Kidney (tissue), 14 donors: ENCODE measurements around the gene CREG2. TPM values are rescaled to one million over a fixed set of nuclear protein-coding genes. Genes with fewer than 3 reads are reported as not detected.

Experiments used
- DNase-seq, 5 donors: peaks; one replicate each; pipeline ENCODE4 v3.0.0-alpha.2; 2013 to 2020
- FAIRE-seq: peaks from 2 replicates; lab custom pipeline; 2012; peaks lifted over from hg19 to GRCh38; lab: Jason Lieb, UNC
- H3K27ac ChIP-seq, 2 donors: one replicate each; pipeline ENCODE4 v1.7.0; 2013; ENCODE audit warnings: low read depth in 2 of 2, low read length in 2 of 2, inconsistent platforms in 1 of 2
- H3K27me3 ChIP-seq: one replicate; pipeline ENCODE4 v1.7.1; 2013; ENCODE audit warnings: low read length, inconsistent platforms; ENCODE audit not compliant: control insufficient read depth, insufficient read depth
- H3K36me3 ChIP-seq, 3 donors: one replicate each; pipeline versions ENCODE4 v1.7.0 to v1.7.1; 2013; ENCODE audit warnings: low read length in 3 of 3, control low read depth in 1 of 3, inconsistent platforms in 1 of 3; ENCODE audit not compliant: insufficient read depth in 3 of 3, control insufficient read depth in 2 of 3
- H3K4me1 ChIP-seq, 3 donors: one replicate each; pipeline versions ENCODE4 v1.7.0 to v1.7.1; 2013; ENCODE audit warnings: low read length in 3 of 3, inconsistent platforms in 1 of 3, low read depth in 1 of 3; ENCODE audit not compliant: control insufficient read depth in 2 of 3, insufficient read depth in 2 of 3
- H3K4me3 ChIP-seq, 3 donors: one replicate each; pipeline versions ENCODE4 v1.7.0 to v1.8.1; 2013; ENCODE audit warnings: low read length in 3 of 3, control low read depth in 1 of 3, inconsistent platforms in 1 of 3
- H3K9ac ChIP-seq, 3 donors: one replicate each; pipeline versions ENCODE4 v1.7.0 to v1.7.1; 2013; ENCODE audit warnings: low read length in 3 of 3, control low read depth in 1 of 3, inconsistent platforms in 1 of 3
- H3K9me3 ChIP-seq, 3 donors: one replicate each; pipeline versions ENCODE4 v1.7.0 to v1.7.1; 2013; ENCODE audit warnings: low read length in 3 of 3, control low read depth in 1 of 3, inconsistent platforms in 1 of 3; ENCODE audit not compliant: control insufficient read depth in 2 of 3, insufficient read depth in 1 of 3
- intact Hi-C: fragments of 100-400 bp; cut with DNase I; formaldehyde crosslinking; loops from one replicate; pipeline ENCODE4 v1.11.1; 2022
- polyA plus RNA-seq: library from polyadenylated mRNA; stranded (reverse); fragments of 350-450 nt; fragmentation: Illumina TruSeq; extraction: RNeasy Lipid Tissue Mini Kit (QIAGEN cat#74804); gene quantifications from one replicate; pipeline ENCODE4 v1.2.3, GENCODE V29; 2014; ENCODE audit warnings: low read depth, low replicate concordance; ENCODE audit not compliant: insufficient read depth
- total RNA-seq: library from RNA; stranded (reverse); fragmentation: NEBNext Ultra II Directional; extraction: Animal tissue kit (Norgen Biotek cat#: 25700); gene quantifications from one replicate; pipeline ENCODE4 v1.2.1, GENCODE V29; 2021
- TF ChIP-seq, protein P1 (sequence below): IDR thresholded peaks from 3 replicates; pipeline ENCODE4 v1.5.1; 2012; ENCODE audit warnings: mild to moderate bottlenecking, moderate library complexity, borderline replicate concordance; ENCODE audit not compliant: insufficient read depth; ENCODE audit errors: extremely low read depth
- donor health status: control.
- donor health status: control.
- donor health status: control.
- donor health status: control.
- donor health status: control.
- donor health status: DM: yes; HTN: yes; CAD: no.
- donor health status: Normal renal cell carcinoma (clear cell type).

CREG2 gene
- total and polyA plus RNA-seq, 2 donors from 2014 or later, result 0.69 TPM; not detected in 1

DNA sequence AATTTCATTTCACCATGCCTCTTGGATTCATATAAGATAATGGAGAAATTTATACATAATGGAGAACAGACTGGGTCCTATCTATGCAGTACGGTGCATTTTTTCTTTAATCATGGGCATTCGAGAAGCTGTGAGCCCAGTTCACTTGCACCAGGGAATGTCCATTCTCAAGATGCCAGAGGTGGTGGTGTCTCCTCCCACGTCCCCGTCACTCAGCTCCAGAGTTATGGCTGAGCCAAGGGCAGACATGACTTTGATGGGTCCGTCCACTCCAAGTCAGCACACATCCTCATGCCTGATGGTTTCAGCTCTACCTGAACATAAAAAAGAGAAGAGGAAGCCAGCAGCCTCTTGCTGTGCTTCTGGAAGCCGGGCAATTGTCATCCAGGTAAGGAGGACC is 42.1 kb upstream of the CREG2 start:
- no peak overlapping the region for H3K27ac ChIP-seq
- intact Hi-C loops, result no loop called here
- no peak overlapping the region for H3K4me3 ChIP-seq
- no peaks in the 10 kb centered on the region for H3K4me1 ChIP-seq
- no peaks in the 10 kb centered on the region for H3K36me3 ChIP-seq
- DNase-seq, result no peak
- TF ChIP-seq, protein P1, sequence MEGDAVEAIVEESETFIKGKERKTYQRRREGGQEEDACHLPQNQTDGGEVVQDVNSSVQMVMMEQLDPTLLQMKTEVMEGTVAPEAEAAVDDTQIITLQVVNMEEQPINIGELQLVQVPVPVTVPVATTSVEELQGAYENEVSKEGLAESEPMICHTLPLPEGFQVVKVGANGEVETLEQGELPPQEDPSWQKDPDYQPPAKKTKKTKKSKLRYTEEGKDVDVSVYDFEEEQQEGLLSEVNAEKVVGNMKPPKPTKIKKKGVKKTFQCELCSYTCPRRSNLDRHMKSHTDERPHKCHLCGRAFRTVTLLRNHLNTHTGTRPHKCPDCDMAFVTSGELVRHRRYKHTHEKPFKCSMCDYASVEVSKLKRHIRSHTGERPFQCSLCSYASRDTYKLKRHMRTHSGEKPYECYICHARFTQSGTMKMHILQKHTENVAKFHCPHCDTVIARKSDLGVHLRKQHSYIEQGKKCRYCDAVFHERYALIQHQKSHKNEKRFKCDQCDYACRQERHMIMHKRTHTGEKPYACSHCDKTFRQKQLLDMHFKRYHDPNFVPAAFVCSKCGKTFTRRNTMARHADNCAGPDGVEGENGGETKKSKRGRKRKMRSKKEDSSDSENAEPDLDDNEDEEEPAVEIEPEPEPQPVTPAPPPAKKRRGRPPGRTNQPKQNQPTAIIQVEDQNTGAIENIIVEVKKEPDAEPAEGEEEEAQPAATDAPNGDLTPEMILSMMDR, result no peak
- no peak overlapping the region for H3K9ac ChIP-seq
- no peaks in the 10 kb centered on the region for H3K27me3 ChIP-seq
- no peak for FAIRE-seq
- H3K9me3 ChIP-seq, result no peaks in the 10 kb centered on the region

DNA sequence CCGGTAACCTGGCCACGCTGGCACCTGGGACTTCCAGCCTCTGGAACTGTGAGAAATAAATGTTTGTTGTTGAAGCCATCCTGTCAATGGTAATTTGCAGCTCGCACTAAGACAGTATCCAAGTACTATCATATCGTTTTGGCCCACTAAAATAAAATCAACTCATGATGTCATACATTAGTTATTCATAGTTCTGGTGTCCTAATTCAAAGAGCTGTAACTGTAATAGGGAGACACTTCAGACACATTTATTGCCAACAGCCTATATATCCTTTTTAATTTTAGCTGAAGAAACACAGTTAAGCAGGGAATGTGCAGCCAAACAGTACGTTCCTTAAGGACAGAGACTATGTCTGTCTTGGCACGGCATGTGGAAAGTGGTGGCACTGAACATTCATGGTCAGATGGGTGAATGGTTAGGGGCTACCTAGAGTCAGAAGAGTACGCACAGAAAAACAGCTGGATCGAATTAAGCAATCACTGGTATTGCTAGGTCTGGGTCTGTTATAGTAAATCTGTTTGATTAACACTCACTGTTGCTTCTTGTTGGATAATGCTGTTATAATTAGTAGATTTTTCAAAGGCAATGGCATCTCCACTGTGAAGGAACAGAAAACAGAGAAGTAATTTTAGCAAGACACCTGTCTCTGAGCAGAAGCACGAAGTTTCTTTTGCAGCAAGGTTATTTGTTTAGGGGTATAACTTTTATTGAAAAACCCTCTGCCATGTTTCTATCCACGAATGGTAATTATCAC is 41.3 kb upstream of the CREG2 start:
- intact Hi-C loops, result no loop called here
- no peak for FAIRE-seq
- H3K9ac ChIP-seq, result no peak overlapping the region

DNA sequence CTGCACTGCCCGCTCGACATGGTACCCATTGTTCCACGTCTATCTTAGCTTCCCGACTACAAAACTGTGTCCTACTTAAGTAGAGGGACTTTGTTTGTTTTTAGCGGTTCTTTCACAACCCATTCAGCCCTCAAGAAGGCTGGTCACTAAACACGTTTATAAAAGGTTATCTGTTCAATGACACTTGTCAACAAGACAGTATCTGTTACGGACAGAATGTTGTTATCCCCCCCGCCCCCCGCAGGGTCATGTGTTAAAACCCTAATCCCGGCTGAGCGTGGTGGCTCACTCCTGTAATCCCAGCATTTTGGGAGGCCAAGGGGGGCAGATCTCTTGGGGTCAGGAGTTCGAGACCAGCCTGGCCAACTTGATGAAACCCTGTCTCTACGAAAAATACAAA is 40.4 kb upstream of the CREG2 start:
- no peak overlapping the region for H3K4me3 ChIP-seq
- H3K9me3 ChIP-seq, result no peaks in the 10 kb centered on the region
- H3K27me3 ChIP-seq, result no peaks in the 10 kb centered on the region
- H3K9ac ChIP-seq, result no peak overlapping the region
- intact Hi-C loops, result no loop called here
- H3K36me3 ChIP-seq, result no peaks in the 10 kb centered on the region
- H3K27ac ChIP-seq, result no peak overlapping the region
- no peaks in the 10 kb centered on the region for H3K4me1 ChIP-seq
- no peak for DNase-seq
- TF ChIP-seq, protein P1, result no peak
- no peak for FAIRE-seq

More for the DNA sequence above, 41.3 kb upstream of the CREG2 start:
- Histone ChIP-seq H3K27ac (no peak overlapping the region), H3K4me3 (no peak overlapping the region), H3K36me3 (no peaks in the 10 kb centered on the region), H3K4me1 (no peaks in the 10 kb centered on the region), H3K27me3 (no peaks in the 10 kb centered on the region), H3K9me3 (no peaks in the 10 kb centered on the region)
- TF ChIP-seq, protein P1, result no peak
- no peak for DNase-seq

DNA sequence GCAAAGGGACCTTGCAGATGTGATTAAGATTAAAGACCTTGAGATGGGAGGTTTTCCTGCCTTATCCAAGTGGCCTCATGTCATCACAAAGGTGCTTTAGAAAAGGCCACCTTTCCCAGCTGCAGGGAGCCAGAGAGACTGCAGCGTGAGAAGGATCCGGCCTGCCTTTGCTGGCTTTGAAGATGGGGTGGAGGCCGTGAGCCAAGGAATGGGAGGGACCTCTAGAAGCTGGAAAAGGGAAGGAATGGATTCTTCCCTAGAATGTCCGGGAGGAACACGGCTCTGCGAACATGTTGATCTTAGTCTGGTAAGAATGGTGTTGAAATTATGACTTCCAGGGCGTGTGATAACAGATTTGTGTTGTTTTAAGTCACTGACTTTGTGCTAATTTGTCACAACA is 39.9 kb upstream of the CREG2 start:
- Histone ChIP-seq H3K27ac (no peak overlapping the region), H3K36me3 (no peaks in the 10 kb centered on the region), H3K27me3 (no peaks in the 10 kb centered on the region), H3K9me3 (no peaks in the 10 kb centered on the region), H3K4me3 (no peak overlapping the region), H3K9ac (no peak overlapping the region), H3K4me1 (no peaks in the 10 kb centered on the region)
- intact Hi-C loops, result no loop called here
- no peak for DNase-seq
- FAIRE-seq, result no peak
- TF ChIP-seq, protein P1, result no peak
